GM19467 (cell line): Measurements from ENCODE around the gene MYO1F.
"Not testable (repeated sequence)": the region's sequence is repeated elsewhere in the genome, so short reads cannot be mapped to it uniquely, and the experiment has no call there.

ENCODE experiments used
- ATAC-seq: cut with Tn5 transposase; IDR thresholded peaks from one replicate; pipeline ENCODE4 v1.9.1; 2021; ENCODE audit warnings: mild to moderate bottlenecking, moderate library complexity; ENCODE audit not compliant: unreplicated experiment

Gene MYO1F

GRCh38 chr19:8519388-8519787 is 57.9 kb downstream of the MYO1F start:
- ATAC-seq = no peak

- ATAC-seq = no peak
Measured at GRCh38 chr19:8518536-8518935, 58.7 kb downstream of the MYO1F start.

DNA sequence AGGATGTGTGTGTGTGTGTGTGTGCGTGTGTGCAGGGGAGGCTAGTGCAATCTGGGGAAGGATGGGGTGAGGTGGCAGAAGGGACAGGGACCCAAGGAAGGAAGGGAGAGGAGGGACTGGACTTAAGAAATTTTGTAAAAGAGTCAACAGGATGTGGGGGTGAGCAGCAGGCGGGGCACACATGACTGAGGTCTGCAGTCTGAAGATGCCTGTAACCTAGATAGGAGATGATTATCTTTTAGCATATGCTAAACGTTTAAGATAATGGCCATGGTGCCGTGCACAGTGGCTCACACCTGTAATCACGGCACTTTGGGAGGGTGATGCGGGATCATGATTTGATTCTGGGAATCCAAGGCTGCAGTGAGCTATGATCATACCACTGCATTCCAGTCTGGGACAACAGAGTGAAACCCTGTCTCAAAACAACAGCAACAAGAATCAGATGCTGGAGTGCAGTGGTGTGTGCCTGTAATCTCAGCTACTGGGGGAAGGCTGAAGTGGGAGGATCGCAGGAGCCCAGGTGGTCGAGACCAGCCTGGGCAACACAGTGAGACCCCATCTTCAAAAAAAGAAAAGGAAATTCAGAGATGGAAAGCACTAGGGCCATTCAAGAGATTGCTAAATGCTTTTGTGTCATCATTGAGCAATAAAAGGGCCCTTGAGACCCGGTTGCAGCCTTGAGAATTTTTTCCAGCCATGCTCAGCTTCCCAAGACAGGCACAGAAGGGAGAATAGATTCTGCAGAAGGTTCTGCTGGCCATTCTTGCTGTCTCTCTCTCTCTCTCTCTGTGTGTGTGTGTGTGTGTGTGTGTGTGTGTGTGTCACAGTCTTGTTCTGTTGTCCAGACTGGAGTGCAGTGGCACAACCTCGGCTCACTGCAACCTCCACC is 59.4 kb downstream of the MYO1F start:
- no peak for ATAC-seq

DNA sequence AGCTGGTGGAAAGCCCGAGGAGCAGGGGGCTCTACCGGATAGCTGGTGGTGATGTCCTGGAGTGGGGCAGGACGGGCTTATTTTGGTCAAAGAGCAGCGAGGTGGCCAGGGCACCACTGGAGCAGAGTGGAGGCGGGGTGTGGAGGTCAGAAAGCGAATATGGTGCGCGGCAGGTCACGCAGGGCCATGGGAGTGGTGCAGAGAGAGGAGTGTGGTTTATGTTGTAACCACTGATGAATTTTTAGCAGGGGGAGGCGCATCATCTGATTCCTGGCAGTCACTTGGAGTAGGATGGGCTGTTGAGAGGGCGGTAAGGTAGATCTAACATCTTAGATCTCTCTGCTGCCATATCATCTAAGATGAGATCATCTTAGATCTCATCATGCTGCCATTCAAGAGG is 61.9 kb downstream of the MYO1F start:
- no peak for ATAC-seq

DNA sequence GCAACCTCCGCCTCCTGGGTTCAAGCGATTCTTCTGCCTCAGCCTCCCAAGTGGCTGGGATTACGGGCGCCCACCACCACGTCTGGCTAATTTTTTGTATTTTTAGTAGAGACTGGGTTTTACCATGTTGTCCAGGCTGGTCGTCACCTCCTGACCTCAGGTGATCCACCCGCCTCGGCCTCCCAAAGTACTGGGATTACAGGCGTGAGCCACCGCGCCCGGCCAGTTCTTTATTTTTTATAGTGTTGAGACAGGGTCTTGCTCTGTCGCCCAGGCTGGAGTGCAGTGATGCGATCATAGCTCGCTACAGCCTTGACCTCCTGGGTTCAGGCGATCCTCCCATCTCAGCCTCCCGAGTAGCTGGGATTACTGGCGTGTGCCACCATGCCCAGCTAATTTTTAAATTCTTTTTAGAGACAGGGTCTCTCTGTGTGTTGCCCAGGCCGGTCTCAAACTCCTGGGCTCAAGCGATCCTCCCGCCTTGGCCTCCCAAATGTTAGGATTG is 62.7 kb downstream of the MYO1F start:
- ATAC-seq = not testable (repeated sequence)

DNA sequence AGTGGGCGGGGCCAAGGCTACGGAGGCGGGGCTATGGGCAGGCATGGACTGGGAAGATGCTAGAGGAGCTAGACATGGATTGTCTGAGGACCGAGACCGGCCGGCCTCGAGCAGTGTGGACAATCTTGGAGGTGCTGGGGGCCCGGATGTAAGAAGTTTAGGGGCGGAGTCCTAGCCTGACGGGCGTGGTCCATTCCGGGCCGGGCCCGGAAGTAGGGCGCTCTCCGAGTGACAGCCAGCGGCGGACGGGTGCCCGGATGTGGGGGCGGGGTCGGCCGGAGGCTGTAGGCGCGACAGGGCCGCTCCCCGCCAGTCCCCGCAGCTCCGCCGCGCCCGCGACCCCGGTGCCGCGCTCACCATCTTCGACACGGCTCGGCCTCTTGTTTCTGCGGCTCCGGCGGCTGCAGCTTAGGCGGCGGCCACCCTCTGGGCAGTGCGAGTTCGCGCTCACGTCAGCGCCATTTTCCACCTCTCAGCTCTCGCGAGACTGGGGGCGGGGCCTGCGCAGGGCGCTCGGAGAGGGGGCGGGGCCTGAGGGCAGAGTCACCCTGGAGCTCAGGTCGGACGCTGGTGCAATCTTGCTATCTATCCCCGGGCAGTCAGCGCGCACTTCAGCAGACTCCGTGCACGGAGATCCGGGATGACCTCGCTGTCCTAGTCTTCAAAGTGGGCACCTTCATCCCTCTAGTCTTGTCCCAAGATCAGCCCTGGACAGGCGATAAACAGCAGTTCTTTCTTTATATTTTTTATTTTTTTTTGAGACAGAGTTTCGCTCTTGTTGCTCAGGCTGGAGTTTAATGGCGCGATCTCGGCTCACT is 63.3 kb downstream of the MYO1F start, which contains the start of gene ZNF414:
Gene ZNF414 (minus strand): TSS at position 481 of the 818 bp plus-strand sequence. CDS start 121 bp downstream, at position 360.
- peak; percentile 88 for ATAC-seq

GRCh38 chr19:8513036-8513686 is 64.1 kb downstream of the MYO1F start:
- peak; percentile 2 for ATAC-seq

GRCh38 chr19:8512115-8512967 is 64.9 kb downstream of the MYO1F start:
- no peak for ATAC-seq

GRCh38 chr19:8511573-8512101 is 65.6 kb downstream of the MYO1F start:
- ATAC-seq = no peak

DNA sequence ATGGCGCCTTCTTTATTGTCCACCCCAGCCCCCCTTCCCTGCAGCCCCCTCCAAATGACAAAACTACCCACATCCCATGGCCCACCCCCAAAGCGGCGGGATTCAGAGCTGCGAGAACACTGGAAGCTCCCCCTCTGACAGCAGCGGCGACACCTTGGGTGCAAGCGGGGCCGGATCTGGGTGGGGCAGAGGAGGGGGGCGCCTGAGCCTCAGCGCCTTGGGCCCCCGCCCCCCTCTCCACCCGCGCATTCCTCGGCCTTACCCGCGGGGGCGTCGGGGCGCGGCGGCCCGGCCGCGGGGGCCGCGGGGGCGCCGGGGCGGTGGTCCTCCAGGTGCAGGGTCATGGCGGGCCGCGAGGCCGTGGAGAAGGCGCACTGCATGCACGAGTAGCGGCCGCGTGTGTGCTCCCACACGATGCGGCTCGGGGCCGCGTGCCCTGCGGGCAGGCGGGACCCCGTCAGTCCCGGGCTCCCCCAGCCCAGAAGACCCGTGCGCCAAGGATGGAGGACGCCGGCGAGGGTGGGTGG is 66.6 kb downstream of the MYO1F start:
- no peak for ATAC-seq

DNA sequence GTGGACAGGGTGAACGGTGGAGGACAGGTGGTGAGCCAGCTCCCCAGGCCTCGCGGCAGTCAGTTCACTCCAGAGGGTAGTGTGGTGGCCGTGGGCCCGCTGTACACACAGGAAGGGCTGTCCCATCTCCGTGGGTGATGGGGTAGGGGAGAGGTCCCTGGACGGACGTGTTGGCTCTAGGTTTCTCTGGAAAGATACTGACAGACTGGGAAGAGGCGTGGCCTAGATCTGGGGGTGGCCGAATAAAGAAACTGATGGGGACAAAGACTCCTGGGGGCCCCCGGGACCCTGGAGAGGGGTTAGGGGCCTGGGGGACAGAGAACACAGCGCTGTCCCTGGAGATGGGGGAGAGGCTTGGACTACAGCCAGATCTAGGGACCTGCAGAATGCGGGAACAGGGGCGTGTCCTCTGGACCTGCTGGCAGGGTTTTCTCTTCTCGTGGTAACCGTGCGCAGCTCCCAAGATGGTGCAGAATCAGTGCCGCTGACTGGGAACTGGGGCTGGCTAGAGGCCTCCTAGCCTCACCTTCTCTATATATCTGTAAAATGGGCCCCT is 70.8 kb downstream of the MYO1F start:
- no peak for ATAC-seq

DNA sequence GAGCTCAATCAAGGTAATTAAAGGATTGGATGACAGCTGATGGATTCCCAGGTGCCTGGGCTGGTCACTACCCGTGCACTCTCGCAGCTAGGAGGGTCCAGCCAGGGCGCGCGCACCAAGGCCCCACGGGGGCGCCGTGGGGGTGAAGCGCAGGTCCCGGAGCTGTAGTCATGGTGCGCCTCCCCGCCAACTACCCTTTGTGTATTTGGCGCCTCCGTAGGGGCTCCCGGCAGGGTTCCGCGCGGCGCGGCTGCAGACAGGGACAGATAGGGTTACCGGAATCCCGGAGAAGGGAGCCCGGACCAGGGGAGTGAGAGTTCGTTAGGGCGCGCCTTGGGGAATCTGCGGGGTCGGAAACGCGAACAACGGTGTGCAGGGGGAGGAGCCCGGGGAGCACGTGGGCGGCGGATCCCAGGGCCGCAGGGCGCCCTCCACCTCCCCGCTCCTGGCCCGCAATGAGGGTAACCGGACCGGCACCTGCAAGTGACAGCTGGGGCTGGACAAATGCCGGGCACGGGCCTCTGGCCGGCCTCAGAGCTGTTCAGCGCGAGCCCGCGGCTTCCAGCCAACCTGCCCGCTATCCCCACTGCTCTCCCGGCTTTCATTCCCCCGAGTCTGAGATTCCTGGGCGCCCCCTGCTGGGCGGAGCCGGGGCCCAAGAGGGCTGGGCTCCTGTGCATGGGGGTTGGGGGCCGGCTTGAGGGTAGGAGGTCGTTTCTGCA is 71.4 kb downstream of the MYO1F start:
- ATAC-seq = no peak

- ATAC-seq = no peak
Measured at GRCh38 chr19:8504919-8505318, 72.3 kb downstream of the MYO1F start.

DNA sequence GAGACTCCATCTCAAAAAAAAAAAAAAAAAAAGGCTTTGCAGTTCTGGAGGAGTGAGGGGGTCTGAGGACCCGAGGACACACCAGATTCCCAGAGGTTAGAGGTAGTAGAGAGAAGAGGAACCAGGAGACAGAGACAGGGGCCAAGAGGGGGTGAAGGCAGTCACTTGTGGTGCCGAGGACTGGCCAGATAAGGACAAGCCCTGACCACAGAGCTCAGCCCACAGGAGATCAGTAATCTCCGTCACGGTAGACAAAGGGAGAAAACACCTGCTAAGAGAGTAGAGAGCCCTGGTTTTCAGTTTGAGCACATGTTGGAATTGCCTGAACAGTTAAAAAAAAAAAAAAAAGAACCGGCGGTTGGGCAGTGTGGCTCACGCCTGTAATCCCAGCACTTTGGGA is 73.1 kb downstream of the MYO1F start:
- ATAC-seq = no peak

- ATAC-seq = no peak
Measured at GRCh38 chr19:8503510-8503909, 73.7 kb downstream of the MYO1F start.

DNA sequence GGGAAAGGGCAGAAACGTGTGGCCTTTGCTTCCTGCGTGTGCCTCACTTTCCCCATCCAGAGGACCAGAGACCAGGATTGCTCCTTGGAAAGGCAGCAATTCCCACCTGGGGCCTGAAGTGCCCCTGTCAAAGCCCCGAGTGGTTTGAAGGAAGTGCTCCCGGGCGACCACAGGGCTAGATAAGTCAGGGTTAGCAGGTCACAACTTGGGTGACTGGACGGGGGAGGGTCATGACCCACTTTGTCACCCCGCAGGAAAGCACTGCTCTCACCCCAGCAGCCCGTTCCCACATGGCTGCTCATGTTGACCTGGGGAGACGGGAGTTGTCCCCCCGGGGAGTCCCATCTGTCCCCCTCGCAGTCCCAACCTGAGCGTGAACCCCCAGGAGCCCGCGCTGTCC is 75.3 kb downstream of the MYO1F start:
- ATAC-seq = no peak

DNA sequence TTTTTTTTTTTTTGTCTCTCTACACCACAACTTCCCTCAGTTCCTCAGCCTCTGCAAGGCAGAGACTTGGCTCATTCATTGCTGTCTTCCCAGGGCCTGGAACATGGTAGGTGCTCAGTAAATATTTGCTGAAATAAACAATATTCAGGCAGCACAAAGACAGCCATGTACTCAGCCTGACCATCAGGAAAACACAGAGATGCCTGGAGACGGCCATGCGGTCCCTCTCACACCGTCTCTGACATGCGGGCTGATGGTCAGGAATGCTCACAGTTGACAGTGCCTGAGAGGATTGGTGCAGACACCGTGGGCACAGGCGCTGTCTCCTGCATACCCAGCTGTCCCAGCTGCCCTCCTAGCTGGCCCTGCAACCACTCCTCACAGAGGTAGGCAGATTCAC is 75.7 kb downstream of the MYO1F start:
- no peak for ATAC-seq

DNA sequence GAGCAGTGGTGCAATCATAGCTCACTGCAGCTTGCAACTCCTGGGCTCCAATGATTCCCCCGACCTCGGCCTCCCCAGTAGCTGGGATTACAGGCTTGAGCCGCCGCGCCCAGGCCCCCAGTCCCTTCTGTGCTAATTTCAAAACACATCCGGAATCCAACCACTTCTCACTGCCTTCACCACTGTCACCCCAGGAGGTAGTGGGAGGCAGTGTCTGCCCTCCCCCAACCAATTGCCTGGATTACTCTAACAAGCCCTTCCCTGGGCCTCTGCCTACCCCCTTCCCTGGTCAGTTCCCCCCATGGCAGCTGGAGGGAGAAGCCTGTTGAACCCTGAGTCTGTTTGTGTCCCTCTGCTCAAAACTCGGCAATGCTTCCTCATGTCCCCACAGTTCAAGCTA is 77.1 kb downstream of the MYO1F start:
- no peak for ATAC-seq
